Activated T-cell treated with anti-CD3 and anti-CD28 coated beads, Interleukin-2, amount 50 U/mL, for 48 hours (primary cell): Measurements from ENCODE around the gene MIS18A.
"Not testable (repeated sequence)": the region's sequence is repeated elsewhere in the genome, so short reads cannot be mapped to it uniquely, and the experiment has no call there.

Source experiments
- DNase-seq, 2 experiments: peaks; one replicate each; pipeline ENCODE4 v3.0.0-alpha.2; 2020

The MIS18A gene

GRCh38 chr21:32303385-32303784 is 24.5 kb upstream of the MIS18A start:
- no peak for DNase-seq

GRCh38 chr21:32302560-32302959 is 23.7 kb upstream of the MIS18A start:
- no peak for DNase-seq

- no peak for DNase-seq
Observed at GRCh38 chr21:32301596-32301995, 22.7 kb upstream of the MIS18A start.

- no peak for DNase-seq
Observed at GRCh38 chr21:32300117-32300681, 21.4 kb upstream of the MIS18A start.

GRCh38 chr21:32299695-32300094 is 20.8 kb upstream of the MIS18A start:
- DNase-seq, result no peak

- DNase-seq, result no peak
Observed at GRCh38 chr21:32298658-32299081, 19.8 kb upstream of the MIS18A start, which contains the start of gene MRAP. TSS of gene MRAP (plus strand) at chr21:32298855. CDS start at chr21:32298972, 117 bp downstream.

- DNase-seq, result no peak
Observed at GRCh38 chr21:32298148-32298559, 19.3 kb upstream of the MIS18A start.

GRCh38 chr21:32297449-32297848 is 18.6 kb upstream of the MIS18A start:
- no peak for DNase-seq

GRCh38 chr21:32285476-32285875 is 6.6 kb upstream of the MIS18A start:
- DNase-seq, result no peak

GRCh38 chr21:32282992-32283391 is 4.1 kb upstream of the MIS18A start:
- DNase-seq, result no peak

- DNase-seq, result no peak
Observed at GRCh38 chr21:32281531-32281930, 2.7 kb upstream of the MIS18A start.

GRCh38 chr21:32279377-32279680 is 480 bp upstream of the MIS18A start:
- no peak for DNase-seq

- no peak for DNase-seq
Observed at GRCh38 chr21:32278103-32278502, 746 bp downstream of the MIS18A start.

- no peak for DNase-seq
Observed at GRCh38 chr21:32276671-32277070, 2.2 kb downstream of the MIS18A start.

- no peak for DNase-seq
Observed at GRCh38 chr21:32270748-32271147, 8.1 kb downstream of the MIS18A start.

- DNase-seq, result not testable (repeated sequence)
Observed at GRCh38 chr21:32265321-32265720, 13.5 kb downstream of the MIS18A start.

- no peak for DNase-seq
Observed at GRCh38 chr21:32261929-32262328, 16.9 kb downstream of the MIS18A start.

- no peak for DNase-seq
Observed at GRCh38 chr21:32260130-32260529, 18.7 kb downstream of the MIS18A start.

GRCh38 chr21:32258786-32259048 is 20.1 kb downstream of the MIS18A start:
- not testable (repeated sequence) for DNase-seq

GRCh38 chr21:32257962-32258785 is 20.7 kb downstream of the MIS18A start:
- DNase-seq, result peak; percentile 63 to 68

GRCh38 chr21:32256873-32257620 is 21.8 kb downstream of the MIS18A start:
- no peak for DNase-seq

- DNase-seq, result no peak
Observed at GRCh38 chr21:32256251-32256650, 22.6 kb downstream of the MIS18A start.

GRCh38 chr21:32253215-32253641 is 25.6 kb downstream of the MIS18A start:
- no peak for DNase-seq

- no peak for DNase-seq
Observed at GRCh38 chr21:32252136-32252535, 26.7 kb downstream of the MIS18A start.
